NCI-H2081 (cell line): ENCODE measurements around the gene TNNI2.
A peak's percentile ranks its signal among the peaks of the same experiment; 100 is the strongest.

Experiments
- DNase-seq, 2 experiments: peaks; one replicate each; lab custom pipeline; 2025; lab: John Stamatoyannopoulos, UW

The TNNI2 gene

DNA sequence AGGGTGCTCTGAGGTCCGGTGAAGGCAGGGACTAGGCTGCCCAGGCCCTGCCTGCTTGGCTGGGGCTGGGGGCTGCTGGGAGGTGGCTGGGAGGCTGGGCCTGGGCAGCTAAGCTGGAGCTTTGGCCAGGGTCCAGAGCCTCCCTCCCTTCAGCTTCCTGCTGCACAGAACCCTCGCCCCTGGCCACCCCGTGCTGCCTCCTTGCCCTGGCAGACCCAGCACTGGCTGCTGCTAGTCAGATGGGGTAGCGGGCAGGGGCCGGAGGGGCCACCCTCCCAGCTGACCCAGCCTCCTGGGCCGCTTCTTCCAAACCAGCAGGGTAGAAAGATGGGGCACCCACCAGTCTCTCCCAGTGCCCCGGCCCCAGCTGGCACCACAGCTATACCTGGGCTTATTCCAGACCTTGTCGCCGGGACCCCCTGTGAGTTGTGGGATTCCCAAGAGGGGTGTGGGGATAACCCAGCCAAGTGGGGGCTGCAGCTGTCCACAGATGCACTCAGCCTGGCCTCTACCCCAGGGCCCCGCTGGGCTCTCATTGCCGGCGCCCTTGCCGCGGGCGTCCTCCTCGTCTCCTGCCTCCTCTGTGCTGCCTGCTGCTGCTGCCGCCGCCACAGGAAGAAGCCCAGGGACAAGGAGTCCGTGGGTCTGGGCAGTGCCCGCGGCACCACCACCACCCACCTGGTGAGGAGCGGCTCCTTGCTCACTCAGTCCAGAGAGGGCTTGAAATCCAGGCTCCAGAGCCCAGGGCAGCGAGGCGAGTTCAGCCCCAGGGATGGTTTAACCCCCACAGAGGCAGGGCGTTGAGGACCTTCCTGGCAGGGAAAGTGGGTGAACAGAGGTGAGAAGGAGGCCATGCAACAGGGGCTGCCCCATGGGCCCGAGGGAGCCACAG, 3.8 kb upstream of the TNNI2 start, which contains the start of gene SYT8:
Gene SYT8 (plus strand): TSS at position 212 of the 892 bp plus-strand sequence. CDS start 116 bp downstream, at position 328.
- DNase-seq: no peak

DNA sequence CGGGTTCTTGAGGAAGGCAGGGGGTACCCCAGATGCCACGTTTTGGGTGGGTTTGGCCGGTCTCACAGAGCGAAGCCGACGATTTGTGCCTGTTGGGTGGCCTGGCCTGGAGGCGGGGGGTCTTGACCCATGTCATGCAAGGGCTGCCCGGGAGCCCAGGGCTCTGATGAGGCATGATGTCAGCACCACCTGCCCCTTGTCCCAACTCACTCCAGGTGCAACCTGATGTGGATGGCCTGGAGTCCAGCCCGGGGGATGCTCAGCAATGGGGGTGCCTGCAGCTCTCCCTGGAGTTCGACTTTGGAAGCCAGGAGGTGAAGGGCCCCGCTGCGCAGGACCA, 3.1 kb upstream of the TNNI2 start:
- no peak for DNase-seq

DNA sequence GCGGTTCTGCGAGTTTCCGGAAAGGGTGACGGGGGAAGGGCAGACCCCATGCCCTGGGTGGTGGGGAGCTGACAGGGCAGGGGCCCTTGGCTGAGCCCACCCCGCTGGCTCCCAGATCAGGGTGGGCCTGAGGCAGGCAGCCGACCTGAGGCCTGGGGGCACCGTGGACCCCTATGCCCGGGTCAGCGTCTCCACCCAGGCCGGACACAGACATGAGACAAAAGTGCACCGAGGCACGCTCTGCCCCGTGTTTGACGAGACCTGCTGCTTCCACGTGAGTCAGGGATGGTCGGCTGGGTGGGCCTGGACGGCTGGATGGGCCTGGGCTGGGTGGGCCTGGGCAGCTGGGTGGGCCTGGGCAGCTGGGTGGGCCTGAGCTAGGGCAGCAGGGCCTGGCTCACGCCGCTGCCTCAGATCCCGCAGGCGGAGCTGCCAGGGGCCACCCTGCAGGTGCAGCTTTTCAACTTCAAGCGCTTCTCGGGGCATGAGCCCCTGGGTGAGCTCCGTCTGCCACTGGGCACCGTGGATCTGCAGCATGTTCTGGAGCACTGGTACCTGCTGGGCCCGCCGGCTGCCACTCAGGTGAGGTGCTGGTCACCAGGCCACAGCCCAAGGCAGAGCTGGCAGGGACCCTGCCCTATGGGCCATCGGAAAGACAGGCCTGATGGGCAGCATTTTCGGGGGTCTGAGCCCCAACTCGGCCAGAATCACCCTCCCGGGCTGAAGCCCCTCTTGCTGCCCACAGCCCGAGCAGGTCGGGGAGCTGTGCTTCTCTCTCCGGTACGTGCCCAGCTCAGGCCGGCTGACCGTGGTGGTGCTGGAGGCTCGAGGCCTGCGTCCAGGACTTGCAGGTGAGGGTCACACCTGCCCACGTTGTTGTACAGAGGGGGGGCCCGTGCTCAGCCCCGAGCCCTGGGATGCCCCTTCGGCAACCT, 2.5 kb upstream of the TNNI2 start:
- DNase-seq: no peak

DNA sequence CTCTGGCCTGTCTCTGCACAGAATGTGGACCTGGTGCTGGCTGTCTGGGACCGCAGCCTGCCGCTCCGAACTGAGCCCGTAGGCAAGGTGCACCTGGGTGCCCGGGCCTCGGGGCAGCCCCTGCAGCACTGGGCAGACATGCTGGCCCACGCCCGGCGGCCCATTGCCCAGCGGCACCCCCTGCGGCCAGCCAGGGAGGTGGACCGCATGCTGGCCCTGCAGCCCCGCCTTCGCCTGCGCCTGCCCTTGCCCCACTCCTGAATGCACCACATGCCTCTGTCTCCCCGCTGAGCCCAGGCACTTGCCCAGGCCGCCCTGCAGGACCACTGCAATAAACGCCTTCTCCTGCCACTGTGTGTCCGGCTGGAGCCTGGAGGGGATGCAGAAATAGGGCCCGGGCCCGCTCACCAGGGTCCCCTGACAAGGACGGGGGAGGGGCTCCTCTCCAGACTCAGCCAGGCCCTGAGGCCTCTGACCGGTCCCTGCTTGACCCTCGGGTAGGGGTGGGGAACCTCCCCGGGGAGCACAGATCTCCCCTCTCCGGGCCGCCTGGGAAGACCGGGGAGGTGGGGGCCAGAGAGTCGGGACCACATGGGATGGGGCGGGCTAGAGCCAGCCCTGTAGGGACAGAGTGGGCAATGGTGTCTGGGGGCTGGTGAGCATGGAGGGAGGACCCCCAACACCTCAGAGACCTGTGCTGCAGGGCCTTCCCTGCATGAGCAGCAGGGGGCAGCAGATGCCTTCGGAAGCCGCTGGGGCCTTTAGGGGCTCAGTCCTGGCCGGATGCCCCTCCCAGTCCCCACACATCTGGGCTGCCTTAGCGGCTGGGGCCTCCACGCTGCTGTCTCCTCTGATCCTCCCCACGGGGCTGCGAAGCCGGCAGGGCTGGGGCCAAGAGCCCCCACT, 1.4 kb upstream of the TNNI2 start:
- peak; percentile 31 to 39 for DNase-seq

DNA sequence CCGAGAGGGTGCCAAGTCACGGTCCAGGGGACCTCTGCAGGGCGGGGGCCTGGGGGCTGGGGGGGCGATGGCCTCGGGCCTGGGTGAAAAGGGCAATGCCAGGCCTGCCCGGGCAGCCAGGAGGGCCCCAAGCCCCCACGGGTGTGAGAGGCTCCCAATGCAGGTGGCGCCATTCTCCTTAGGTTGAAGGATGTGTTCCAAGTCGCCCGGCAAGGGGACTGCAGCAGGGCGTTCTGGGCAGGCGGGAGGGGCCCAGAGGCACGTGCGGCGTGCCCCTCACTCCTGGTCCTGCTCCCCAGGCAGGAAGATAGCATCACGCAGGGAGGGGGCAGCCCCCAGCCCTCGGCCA, 730 bp upstream of the TNNI2 start:
- DNase-seq: no peak

DNA sequence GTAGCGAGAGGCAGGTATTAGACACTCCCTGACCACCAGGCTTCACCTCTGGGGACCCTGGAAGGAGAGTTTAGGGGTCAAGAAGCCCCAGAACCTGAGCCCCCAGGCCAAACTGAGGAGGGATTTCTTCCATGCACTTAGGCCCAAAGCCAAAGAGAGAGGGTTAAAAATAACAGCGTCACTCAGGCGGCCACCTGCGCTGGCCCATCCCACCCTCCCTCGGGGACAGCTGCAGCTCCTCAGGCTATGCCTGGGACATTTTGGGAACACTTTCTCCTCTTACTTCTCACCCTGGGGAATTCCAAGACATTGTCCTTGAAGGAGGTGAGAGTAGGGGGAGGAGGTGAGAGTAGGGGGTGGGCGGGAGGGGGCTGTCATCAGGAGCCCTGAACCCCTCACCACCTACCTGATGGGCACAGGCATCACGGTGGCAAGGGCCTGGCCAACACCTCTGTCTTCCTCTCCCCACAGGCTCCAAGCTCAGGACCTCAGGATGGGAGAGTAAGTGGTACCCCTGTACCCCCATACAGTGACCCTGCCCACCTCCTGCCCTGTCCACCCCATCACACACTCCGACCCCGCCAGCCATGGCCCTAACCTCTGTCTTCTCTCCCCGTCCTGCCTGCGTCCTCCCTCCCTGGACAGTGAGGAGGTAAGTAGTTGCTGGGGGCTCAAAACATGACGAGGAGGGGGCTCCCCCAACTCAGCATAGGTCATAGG, 583 bp downstream of the TNNI2 start:
- DNase-seq: no peak

DNA sequence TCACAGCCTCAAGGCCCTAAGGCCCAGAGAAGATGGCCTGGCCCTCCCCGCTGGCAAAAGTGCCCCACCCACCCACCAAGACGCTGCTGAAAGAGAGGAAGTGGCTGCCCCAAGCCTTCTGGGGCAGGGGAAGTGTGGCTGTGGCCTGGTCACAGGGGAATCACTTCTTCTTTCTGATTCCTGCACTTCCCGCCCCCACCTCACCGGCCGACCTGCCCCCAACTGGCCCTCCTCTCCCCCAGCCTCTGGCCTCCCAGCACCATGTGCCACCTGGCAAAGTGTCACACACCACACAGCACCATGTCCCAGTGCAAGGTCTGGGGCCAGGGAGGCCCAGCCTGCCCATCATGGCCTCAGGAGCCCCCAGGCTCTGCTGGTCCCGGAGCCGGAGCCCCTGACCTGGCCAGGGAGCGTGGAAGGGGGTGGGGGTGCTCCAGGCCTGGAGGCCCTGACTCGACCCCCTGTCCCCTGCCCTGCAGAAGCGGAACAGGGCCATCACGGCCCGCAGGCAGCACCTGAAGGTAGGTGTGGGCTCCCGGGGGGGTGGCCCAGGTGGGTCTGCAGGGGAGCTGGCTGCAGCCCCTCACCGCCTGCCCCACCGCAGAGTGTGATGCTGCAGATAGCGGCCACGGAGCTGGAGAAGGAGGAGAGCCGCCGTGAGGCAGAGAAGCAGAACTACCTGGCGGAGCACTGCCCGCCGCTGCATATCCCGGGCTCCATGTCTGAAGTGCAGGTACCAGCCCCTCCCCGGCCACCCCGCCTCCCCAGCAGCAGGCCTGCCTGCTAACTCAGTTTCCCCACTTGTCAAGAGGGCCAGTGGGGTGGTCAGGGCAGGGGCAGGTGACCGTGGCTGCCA, 1.4 kb downstream of the TNNI2 start:
- DNase-seq: no peak

DNA sequence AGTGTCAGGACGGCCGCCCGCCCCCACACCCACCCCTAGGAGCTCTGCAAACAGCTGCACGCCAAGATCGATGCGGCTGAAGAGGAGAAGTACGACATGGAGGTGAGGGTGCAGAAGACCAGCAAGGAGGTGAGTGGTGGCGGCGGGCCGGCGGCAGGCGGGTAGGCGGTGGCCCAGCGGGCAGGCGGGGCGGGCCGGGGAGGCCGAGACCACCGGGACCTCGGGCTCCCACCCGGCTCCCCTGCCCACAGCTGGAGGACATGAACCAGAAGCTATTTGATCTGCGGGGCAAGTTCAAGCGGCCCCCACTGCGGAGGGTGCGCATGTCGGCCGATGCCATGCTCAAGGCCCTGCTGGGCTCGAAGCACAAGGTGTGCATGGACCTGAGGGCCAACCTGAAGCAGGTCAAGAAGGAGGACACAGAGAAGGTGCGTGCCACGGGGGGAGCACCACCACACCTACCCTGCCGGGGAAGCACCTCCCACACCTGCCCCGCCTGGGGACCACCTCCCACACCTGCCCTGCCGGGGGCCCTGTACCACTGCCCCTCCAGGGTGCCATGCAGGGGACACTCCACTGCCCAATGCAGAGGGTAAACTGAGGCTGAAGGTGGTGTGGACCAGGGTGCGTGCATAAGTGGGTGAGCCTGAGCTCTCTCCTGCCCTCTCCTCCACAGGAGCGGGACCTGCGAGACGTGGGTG, 2.1 kb downstream of the TNNI2 start:
- no peak for DNase-seq

DNA sequence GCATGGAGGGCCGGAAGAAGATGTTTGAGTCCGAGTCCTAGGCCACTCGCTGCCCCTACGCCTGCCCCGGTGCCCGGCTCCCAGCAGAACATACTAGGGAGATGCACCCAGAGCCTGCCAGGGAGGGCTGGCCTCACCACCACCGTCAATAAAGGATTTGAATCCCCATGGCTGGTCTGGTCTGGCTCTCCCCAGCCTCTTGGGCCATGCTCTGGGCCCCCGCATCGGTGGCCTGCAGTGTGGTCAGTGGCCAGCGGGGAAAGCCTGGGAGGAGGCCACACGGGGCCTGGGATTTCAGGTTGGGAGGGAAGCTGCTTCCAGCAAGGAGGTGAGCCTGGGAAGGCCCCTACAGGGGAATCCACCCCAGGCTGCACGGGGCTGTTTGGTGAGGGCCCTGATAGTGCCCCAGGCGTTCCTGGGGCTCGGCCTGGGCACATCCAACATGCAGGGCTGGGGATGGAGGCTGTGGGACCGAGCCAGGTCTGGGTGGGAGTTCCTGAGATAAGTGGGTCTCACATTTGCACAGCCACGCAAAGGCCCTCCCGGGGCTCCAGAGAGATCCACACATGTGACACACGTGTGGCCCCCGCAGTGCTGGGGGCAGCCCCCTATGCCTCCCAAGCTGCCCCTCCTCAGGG, 2.8 kb downstream of the TNNI2 start:
- DNase-seq: no peak

DNA sequence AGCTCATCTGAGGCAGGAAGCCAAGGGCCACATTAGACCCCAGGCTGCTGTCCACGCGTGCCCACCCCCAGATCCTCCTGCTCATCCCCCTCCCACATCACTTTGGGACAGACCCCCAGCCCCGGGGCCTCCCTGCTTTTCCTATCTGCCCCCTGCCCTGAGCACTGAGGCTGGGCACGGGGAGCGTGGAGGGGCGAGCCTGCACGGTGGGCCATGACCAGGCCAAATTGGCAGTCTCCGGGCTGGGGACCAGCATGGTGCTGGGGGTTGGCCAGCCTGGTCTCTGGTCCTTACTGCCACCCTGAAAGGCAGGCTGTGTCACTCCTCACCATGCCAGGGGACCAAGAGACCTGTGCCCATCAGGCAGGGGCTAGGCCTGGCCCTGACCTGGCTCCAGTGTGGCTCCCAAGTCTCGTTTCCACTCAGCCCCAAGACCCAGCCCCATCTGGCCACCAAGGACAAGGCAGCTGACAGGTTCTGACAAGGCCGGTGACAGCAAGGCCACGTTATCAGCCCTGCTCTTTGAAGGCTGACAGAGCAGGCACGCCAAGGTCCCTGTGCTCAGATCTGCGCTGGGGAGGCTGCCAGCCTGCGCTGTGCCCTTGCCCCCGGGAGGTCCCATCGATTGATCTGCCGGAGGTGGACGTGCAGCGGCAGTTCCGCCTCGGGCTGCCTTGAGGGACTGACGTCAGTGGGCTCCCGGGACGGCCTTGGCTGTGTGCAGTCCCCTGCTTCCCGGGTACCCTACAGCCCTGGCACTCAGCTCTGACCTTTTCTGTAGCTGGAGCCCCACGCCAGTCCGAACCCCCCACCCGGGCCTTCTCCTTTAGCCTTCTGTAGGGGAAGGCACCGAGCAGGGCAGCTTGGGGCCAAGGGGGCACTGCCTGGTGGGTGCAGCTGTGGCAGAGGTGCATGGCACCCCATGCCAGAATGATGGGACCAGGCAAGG, 3.6 kb downstream of the TNNI2 start:
- no peak for DNase-seq

DNA sequence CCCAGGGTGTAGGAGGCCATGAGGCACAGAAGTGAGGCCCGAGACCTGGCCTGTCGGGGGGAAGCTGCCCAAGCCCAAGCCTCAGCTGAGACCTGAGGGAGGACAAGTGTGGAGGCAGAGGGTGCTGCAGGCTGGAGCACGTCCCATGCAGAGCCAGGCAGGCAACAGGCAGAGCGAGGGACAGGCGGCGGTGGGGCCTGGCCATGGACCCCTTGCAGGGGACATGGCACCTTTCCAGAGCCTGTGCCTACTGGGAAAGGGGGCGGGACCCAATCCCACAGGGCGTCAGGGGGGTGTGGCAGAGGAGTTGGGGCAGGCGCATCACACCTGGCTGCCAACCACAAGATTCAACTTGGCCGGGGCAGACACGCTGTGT, 4.3 kb downstream of the TNNI2 start:
- no peak for DNase-seq

DNA sequence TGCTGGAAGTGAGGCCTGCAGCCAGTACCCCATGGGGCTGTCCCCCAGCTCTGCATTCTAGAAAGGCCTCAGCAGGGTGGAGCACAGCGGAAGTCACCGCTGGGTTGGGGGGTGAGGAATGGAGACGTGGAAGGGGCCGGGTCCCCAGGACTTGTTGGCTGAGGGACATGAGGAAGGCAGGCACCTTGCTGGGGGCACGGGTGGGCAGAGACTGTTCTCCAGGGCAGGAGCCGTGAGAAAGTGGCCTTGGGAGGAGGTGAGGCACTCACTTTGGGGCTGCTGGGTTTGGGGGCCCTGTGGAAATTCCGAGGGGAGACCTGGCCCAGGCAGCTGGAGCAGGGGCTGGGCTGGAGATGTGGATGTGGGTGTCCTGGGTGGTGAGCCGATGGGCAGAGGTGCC, 5.0 kb downstream of the TNNI2 start:
- no peak for DNase-seq

DNA sequence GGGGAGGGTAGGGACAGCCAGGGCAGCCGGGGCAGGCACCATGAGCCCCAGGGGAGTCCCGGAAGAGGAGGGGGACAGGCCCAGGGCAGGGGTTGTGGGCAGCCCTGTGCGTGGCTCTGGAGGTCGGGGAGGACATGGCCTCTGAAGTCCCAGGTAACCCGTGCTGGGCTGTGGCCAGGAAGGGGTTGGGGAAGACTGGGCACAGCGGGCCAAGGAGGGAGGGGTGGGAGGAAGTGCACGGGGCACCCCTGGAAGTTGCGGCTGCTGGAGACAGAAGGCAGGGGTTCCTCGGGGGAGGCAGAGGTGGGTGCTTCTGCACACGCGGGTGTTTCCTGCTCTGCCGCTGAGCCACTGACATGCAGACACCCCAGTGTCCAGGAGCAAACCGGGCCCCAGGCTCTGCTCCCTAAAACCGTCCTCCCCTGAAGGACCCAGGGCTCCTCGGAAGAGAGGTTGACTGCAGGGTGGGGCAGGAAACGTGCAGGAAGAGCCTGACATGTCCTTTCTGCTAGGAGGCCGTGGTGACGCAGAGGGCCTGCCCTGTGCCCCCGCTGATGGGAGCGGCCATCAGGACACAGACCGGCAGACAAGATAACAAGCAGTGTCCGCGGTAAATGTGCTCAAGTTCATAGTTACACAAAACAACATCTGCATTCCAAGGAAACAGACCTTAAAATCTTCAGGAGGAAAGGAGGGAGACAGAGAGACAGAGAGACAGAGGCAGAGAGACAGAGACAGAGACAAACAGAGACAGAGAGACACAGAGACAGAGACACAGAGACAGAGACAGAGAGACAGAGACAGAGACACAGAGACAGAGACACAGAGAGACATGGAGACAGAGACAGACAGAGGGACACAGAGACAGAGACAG, 5.7 kb downstream of the TNNI2 start:
- no peak for DNase-seq

DNA sequence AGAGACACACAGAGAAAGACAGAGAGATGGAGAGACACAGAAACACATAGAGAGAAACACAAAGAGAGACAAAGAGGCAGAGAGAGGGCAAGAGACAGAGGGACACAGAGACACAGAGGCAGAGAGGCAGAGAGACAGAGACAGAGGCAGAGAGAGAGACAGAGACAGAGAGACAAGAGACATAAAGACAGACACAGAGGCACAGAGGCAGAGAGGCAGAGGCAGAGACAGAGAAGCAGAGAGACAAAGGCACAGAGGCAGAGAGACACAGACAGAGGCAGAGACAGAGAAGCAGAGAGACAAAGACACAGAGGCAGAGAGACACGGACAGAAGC, 6.3 kb downstream of the TNNI2 start:
- no peak for DNase-seq

DNA sequence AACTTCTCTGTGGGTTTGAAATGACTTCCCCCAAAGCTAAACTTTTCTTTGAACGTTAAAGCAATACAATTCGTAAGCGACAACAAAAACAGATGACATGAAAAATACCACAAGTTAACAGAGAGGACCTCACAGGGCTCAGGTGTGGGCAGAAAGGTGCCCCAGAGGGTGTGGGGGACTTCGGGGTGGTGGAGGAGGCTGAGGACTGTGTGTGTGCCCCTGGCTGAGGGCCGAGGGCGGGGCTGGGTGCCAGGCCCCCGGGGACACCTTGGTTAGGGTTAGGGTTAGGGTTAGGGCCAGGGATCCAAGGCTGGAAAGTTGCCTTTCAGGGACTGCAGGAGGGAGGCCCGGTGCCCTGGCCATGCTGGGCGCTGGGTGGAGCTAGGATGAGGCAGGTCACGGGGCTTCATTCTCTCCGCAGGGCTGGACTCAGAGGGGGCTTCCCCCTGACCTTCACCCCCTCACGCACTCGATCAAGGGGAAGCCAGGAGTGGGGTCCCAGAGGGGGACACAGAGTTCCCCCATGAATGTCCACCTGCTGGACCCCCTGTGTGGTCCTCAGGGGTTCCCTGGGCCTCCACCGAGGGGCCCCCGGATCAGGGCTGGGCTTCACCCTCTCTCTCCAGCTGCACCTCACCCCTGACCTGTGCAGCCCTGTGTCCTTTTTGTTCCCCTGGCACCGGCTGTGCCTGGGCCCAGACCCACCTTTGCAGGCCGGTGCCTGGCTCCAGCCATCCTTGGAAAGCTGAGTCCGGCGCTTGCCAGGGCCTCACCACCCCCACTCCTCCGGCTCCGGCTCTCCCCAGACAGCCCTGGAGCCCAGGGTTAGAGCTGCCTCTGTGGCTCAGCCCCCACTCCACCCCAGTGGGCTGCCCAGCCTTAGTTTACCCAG, 7.0 kb downstream of the TNNI2 start:
- DNase-seq: no peak

DNA sequence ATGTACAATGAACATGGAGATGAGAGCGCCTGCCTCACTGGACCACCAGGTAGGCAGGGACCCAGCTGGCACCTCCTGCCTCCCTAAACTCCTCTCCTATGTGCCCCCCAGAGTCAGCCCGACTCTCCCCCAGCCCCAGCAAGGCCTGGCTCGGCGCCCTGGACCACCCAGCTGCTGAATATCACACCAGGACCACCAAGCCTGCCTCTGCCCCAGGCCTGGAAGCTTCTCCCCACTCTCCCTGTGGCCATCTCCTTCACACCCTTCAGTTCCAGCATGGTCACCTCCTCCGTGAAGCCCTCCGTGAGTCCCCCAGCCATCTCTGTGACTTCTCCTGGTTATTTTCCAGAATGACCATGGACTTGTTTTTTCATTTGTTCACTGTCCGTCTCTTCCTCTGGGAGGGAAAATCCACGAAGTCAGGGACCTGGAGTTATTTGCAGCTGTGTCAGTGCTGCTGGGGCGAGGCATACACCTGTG, 7.7 kb downstream of the TNNI2 start:
- DNase-seq: no peak
